ENCODE measurements around the gene DAGLB.
"Not testable (repeated sequence)": the region's sequence is repeated elsewhere in the genome, so short reads cannot be mapped to it uniquely, and the experiment has no call there.

The DAGLB gene

GRCh38 chr7:6465862-6466261, 18.1 kb upstream of the DAGLB start:
- TF ChIP-seq, protein P1, sequence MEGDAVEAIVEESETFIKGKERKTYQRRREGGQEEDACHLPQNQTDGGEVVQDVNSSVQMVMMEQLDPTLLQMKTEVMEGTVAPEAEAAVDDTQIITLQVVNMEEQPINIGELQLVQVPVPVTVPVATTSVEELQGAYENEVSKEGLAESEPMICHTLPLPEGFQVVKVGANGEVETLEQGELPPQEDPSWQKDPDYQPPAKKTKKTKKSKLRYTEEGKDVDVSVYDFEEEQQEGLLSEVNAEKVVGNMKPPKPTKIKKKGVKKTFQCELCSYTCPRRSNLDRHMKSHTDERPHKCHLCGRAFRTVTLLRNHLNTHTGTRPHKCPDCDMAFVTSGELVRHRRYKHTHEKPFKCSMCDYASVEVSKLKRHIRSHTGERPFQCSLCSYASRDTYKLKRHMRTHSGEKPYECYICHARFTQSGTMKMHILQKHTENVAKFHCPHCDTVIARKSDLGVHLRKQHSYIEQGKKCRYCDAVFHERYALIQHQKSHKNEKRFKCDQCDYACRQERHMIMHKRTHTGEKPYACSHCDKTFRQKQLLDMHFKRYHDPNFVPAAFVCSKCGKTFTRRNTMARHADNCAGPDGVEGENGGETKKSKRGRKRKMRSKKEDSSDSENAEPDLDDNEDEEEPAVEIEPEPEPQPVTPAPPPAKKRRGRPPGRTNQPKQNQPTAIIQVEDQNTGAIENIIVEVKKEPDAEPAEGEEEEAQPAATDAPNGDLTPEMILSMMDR (IDR thresholded peaks at IDR 0.05; ENCODE audit: control insufficient read depth, insufficient read depth, low read depth, low read length, missing control alignments), result no peak
- no peak overlapping the region for H3K4me3 ChIP-seq (ENCODE audit: control insufficient read depth, low read depth, low read length)
- no peak for DNase-seq (ENCODE audit: low read depth)

GRCh38 chr7:6463609-6464008, 15.9 kb upstream of the DAGLB start:
- DNase-seq (ENCODE audit: low read depth); H3K4me3 ChIP-seq (ENCODE audit: control insufficient read depth, low read depth, low read length): not testable (repeated sequence)

GRCh38 chr7:6461946-6462550, 14.3 kb upstream of the DAGLB start:
- TF ChIP-seq, protein P1 (IDR thresholded peaks at IDR 0.05; ENCODE audit: control insufficient read depth, insufficient read depth, low read depth, low read length, missing control alignments), result no peak
- no peak overlapping the region for H3K4me3 ChIP-seq (ENCODE audit: control insufficient read depth, low read depth, low read length)
- DNase-seq (ENCODE audit: low read depth), result no peak

DNA sequence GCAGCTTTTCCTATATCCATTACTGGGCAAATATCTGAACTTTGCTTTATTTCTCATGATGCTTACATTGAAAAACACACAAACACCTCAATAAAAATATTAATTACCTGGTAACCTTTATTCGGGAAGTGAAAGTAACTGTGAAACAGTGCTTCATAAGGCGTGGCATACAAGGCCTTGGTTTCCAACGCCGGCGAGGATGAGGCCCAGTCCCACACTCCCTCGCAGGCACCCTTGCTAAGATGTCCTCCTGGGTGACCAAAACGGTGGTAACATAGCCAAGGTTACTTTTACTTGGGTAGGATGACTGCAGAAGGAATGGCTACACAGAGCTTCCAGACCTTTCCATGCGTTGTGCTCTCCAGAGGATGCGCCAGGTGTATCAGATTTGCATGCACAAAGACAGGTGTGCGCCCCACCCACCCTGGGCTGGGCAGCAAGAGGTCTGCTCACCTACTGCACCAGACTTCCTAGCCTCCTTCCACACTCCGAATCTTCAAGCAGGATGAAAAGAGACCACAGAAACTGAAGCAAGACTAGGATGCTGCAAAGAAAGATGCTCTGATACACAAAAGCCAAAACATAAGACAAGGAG, 13.3 kb upstream of the DAGLB start:
- DNase-seq (ENCODE audit: low read depth), result no peak
- TF ChIP-seq, protein P1 (IDR thresholded peaks at IDR 0.05; ENCODE audit: control insufficient read depth, insufficient read depth, low read depth, low read length, missing control alignments), result no peak
- H3K4me3 ChIP-seq (ENCODE audit: control insufficient read depth, low read depth, low read length), result no peak overlapping the region

DNA sequence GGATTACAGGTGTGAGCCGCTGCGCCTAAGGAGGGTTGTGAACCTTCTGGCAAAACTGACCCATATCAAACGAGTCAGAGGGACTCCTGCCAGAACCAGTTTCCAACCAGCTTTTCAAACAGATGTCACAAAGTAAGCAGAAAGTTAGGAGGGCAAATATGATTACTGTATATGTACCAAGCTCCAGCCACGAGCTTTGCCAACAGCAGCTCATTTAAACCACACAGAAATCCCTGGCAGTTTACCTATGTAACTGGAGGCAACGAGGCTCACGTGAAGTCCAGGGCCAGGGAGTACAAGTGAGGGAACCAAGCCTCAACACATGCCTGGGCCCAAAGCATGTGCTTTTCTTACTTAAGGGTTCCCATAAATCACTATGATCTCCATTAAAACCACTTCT, 12.5 kb upstream of the DAGLB start:
- TF ChIP-seq, protein P1 (IDR thresholded peaks at IDR 0.05; ENCODE audit: control insufficient read depth, insufficient read depth, low read depth, low read length, missing control alignments), result no peak
- no peak overlapping the region for H3K4me3 ChIP-seq (ENCODE audit: control insufficient read depth, low read depth, low read length)
- no peak for DNase-seq (ENCODE audit: low read depth)

DNA sequence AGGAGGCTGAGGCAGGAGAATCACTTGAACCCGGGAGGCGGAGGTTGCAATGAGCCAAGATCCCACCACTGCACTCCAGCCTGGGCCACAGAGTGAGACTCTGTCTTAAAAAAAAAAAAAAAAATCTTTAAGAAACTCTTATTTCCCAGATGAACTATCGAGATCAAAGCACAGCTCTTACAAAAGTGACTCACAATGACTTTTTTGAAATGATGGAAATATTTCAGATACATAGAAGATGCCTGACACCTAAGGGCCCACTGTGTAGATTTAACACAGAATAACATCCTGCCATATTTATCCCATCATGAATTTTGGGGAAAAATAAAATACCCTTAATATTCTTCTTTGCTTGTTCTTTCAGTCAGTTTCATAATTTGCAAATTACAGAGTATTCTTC, 10.9 kb upstream of the DAGLB start:
- not testable (repeated sequence) for H3K4me3 ChIP-seq (ENCODE audit: control insufficient read depth, low read depth, low read length); DNase-seq (ENCODE audit: low read depth)

- peak; percentile 87 for DNase-seq (ENCODE audit: low read depth)
- no peak overlapping the region for H3K4me3 ChIP-seq (ENCODE audit: control insufficient read depth, low read depth, low read length)
- TF ChIP-seq, protein P1 (IDR thresholded peaks at IDR 0.05; ENCODE audit: control insufficient read depth, insufficient read depth, low read depth, low read length, missing control alignments), result no peak
These were observed 6.0 kb upstream of the DAGLB start for GRCh38 chr7:6453734-6454133.

- no peak for DNase-seq (ENCODE audit: low read depth)
- H3K4me3 ChIP-seq (ENCODE audit: control insufficient read depth, low read depth, low read length), result no peak overlapping the region
- TF ChIP-seq, protein P1 (IDR thresholded peaks at IDR 0.05; ENCODE audit: control insufficient read depth, insufficient read depth, low read depth, low read length, missing control alignments), result no peak
These were observed 3.5 kb upstream of the DAGLB start for GRCh38 chr7:6451224-6451705.

DNA sequence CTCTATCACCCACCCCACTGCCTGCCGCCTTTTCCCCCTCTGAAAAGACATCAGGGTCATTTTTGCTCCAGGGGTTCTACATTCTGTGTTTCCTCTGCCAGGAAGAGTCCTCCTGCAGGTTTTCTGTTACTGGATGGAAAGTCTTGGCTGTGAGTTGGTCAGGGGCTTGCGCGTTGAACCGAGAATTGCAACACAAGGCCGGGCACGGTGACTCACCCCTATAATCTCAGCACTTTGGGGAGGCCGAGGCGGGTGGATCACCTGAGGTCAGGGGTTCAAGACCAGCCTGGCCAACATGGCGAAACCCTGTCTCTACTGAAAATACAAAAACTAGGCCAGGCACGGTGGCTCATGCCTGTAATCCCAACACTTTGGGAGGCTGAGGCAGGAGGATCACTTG, 2.8 kb upstream of the DAGLB start:
- not testable (repeated sequence) for H3K4me3 ChIP-seq (ENCODE audit: control insufficient read depth, low read depth, low read length); DNase-seq (ENCODE audit: low read depth)

- not testable (repeated sequence) for DNase-seq (ENCODE audit: low read depth); H3K4me3 ChIP-seq (ENCODE audit: control insufficient read depth, low read depth, low read length)
These were observed 2.1 kb upstream of the DAGLB start for GRCh38 chr7:6449884-6450283.

Data from AG09309 (cell line).